Mammary epithelial cell (primary cell): ENCODE results near the gene EIF1AD.

Source experiments
- EZH2 ChIP-seq: IDR thresholded peaks from 2 replicates; pipeline ENCODE4 v1.6.1; 2012; ENCODE audit warnings: low read length, inconsistent platforms, borderline replicate concordance
- TF ChIP-seq, protein P1 (sequence below), 2 donors: IDR thresholded peaks in 1 of 2; conservative IDR thresholded peaks in 1 of 2; 2 replicates each; pipeline ENCODE4 v1.5.1; 2011 to 2012; ENCODE audit warnings: inconsistent platforms in 2 of 2, low read length in 2 of 2, mild to moderate bottlenecking in 2 of 2, control low read depth in 1 of 2, low read depth in 1 of 2; ENCODE audit not compliant: insufficient read depth in 1 of 2; ENCODE audit errors: extremely low read depth in 1 of 2

DNA sequence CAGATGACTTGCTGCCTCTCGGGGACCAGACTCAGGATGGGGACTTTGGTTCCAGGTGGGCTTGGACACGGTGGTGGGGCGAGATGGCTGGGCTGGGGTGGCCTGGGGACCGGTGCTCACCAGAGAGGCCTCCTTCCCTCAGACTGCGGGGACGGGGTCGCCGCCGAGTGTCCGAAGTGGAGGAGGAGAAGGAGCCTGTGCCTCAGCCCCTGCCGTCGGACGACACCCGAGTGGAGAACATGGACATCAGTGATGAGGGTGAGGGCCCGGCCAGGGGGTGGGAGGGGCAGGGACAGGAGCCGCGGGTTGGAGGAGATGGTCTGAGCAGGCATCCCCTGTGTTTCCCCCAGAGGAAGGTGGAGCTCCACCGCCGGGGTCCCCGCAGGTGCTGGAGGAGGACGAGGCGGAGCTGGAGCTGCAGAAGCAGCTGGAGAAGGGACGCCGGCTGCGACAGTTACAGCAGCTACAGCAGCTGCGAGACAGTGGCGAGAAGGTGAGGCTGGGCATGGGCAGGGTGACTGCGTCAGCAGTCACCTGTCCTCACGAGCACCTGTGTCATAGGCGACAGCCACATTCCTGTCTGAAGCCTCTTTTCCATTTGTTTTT, 34.5 kb downstream of the EIF1AD start:
- TF ChIP-seq, protein P1, sequence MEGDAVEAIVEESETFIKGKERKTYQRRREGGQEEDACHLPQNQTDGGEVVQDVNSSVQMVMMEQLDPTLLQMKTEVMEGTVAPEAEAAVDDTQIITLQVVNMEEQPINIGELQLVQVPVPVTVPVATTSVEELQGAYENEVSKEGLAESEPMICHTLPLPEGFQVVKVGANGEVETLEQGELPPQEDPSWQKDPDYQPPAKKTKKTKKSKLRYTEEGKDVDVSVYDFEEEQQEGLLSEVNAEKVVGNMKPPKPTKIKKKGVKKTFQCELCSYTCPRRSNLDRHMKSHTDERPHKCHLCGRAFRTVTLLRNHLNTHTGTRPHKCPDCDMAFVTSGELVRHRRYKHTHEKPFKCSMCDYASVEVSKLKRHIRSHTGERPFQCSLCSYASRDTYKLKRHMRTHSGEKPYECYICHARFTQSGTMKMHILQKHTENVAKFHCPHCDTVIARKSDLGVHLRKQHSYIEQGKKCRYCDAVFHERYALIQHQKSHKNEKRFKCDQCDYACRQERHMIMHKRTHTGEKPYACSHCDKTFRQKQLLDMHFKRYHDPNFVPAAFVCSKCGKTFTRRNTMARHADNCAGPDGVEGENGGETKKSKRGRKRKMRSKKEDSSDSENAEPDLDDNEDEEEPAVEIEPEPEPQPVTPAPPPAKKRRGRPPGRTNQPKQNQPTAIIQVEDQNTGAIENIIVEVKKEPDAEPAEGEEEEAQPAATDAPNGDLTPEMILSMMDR (conservative IDR thresholded peaks at IDR 0.05 in 1 of 2, IDR thresholded peaks at IDR 0.05 in 1 of 2; ENCODE audit: extremely low read depth in 1 of 2, insufficient read depth in 1 of 2, low read depth in 1 of 2, low read length in 2 of 2), result no peak
- no peak for TF ChIP-seq EZH2
